ENCODE measurements around the gene LINC00237.

LINC00237 gene

GRCh38 chr20:21114584-21114983 is 8.4 kb upstream of the LINC00237 start:
- no peak for TF ChIP-seq Cebpa-rat (IDR thresholded peaks at IDR 0.05)
- H3K36me3 ChIP-seq: no peaks in the 10 kb centered on the region
- H3K9me3 ChIP-seq (replicated peaks in 1 of 11): peaks cover 0 to 19% (median 11%) of the 10 kb centered on the region in 11 experiments; a peak in 12 of 22 replicates
- no peak overlapping the region for H3K27ac ChIP-seq
- H3K4me1 ChIP-seq: peaks cover 0 to 19% (median 14%) of the 10 kb centered on the region in 10 experiments; a peak in 15 of 20 replicates
- H4K20me1 ChIP-seq: no peaks in the 10 kb centered on the region
- H3K4me3 ChIP-seq: no peak overlapping the region
- no peaks in the 10 kb centered on the region for H3K27me3 ChIP-seq
- peak overlapping the region in 8 of 11 experiments; percentile 29 to 70 (median 54); a peak in 13 of 22 replicates for H3K4me2 ChIP-seq
- H3K9ac ChIP-seq: no peak overlapping the region

DNA sequence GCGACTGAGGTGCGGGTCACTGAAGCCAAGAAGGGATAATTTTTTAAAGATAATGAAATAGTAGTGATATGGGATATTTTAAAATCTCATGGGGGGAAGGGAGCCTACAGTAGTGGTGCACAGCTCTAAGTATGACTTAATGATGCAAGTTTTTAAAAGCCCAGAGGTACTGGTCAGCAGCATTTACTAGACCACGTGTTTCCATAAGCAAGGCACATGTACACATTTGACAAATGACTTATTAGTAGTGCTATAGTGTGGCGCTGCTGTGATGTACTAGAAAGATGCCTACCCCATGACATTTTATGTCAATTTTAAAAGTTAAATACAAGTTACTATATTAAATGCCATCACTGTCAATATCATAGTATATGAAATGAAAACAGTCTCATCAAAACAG is 7.5 kb upstream of the LINC00237 start:
- TF ChIP-seq Cebpa-rat (IDR thresholded peaks at IDR 0.05): no peak
- peaks cover 0 to 6% (median 5%) of the 10 kb centered on the region in 11 experiments; a peak in 16 of 22 replicates for H3K27me3 ChIP-seq
- no peaks in the 10 kb centered on the region for H4K20me1 ChIP-seq
- H3K9me3 ChIP-seq (replicated peaks in 1 of 11): peaks cover 0 to 21% (median 11%) of the 10 kb centered on the region in 11 experiments; a peak in 12 of 22 replicates
- no peaks in the 10 kb centered on the region for H3K36me3 ChIP-seq
- no peak overlapping the region for H3K27ac ChIP-seq
- H3K9ac ChIP-seq: no peak overlapping the region
- no peak overlapping the region; a peak in 1 of 20 replicates for H3K4me3 ChIP-seq
- peaks cover 0 to 19% (median 14%) of the 10 kb centered on the region in 10 experiments; a peak in 15 of 20 replicates for H3K4me1 ChIP-seq
- peak overlapping the region in 7 of 11 experiments; percentile 31 to 70 (median 58); a peak in 12 of 22 replicates for H3K4me2 ChIP-seq

- H3K9ac ChIP-seq: no peak overlapping the region
- peaks cover 0 to 3% (median 0%) of the 10 kb centered on the region in 11 experiments; a peak in 1 of 22 replicates for H4K20me1 ChIP-seq
- TF ChIP-seq Cebpa-rat (IDR thresholded peaks at IDR 0.05): no peak
- peaks cover 0 to 19% (median 14%) of the 10 kb centered on the region in 10 experiments; a peak in 15 of 20 replicates for H3K4me1 ChIP-seq
- no peak overlapping the region for H3K4me3 ChIP-seq
- no peak overlapping the region for H3K27ac ChIP-seq
- peaks cover 22 to 29% (median 28%) of the 10 kb centered on the region in 11 experiments for H3K27me3 ChIP-seq
- H3K36me3 ChIP-seq: no peaks in the 10 kb centered on the region
- peaks cover 0 to 29% (median 14%) of the 10 kb centered on the region in 11 experiments; a peak in 16 of 22 replicates for H3K9me3 ChIP-seq (replicated peaks in 1 of 11)
- no peak overlapping the region for H3K4me2 ChIP-seq
Observed at GRCh38 chr20:21111416-21111815, 5.3 kb upstream of the LINC00237 start.

GRCh38 chr20:21110811-21111210 is 4.7 kb upstream of the LINC00237 start:
- peaks cover 28 to 35% (median 34%) of the 10 kb centered on the region in 11 experiments for H3K27me3 ChIP-seq

DNA sequence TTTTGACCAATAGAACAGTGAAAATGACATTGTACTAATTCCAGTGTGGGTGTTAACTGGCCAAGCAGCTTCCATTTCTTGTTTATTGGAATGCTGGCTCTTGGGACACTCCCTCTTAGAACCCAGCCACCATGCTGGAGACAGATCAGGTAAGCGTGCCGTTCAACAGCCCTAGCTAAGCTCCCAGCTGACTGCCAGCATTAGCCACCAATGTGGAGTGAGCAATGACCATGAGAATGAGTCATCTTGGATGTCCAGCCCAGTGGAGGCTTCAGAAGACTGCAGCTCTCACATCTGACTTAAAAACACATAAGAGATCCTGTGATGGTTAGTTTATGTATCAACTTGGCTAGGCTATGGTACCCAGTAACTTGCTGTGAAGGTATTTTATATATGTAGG is 3.0 kb upstream of the LINC00237 start:
- peaks cover 0 to 18% (median 12%) of the 10 kb centered on the region in 10 experiments; a peak in 18 of 20 replicates for H3K4me1 ChIP-seq
- peaks cover 45 to 52% (median 51%) of the 10 kb centered on the region in 11 experiments for H3K27me3 ChIP-seq
- no peak overlapping the region for H3K4me2 ChIP-seq
- peaks cover 0 to 23% (median 11%) of the 10 kb centered on the region in 11 experiments; a peak in 10 of 22 replicates for H4K20me1 ChIP-seq
- no peak overlapping the region for H3K4me3 ChIP-seq
- H3K9me3 ChIP-seq (replicated peaks in 1 of 11): peaks cover 0 to 18% (median 12%) of the 10 kb centered on the region in 11 experiments; a peak in 17 of 22 replicates
- no peak overlapping the region for H3K9ac ChIP-seq
- TF ChIP-seq Cebpa-rat (IDR thresholded peaks at IDR 0.05): no peak
- no peak overlapping the region for H3K27ac ChIP-seq
- no peaks in the 10 kb centered on the region for H3K36me3 ChIP-seq

More at GRCh38 chr20:21110811-21111210, 4.7 kb upstream of the LINC00237 start:
- Histone ChIP-seq H3K4me3 (no peak overlapping the region), H3K9me3 (replicated peaks in 1 of 11) (peaks cover 0 to 29% (median 16%) of the 10 kb centered on the region in 11 experiments; a peak in 19 of 22 replicates), H3K9ac (no peak overlapping the region), H3K4me1 (peaks cover 0 to 19% (median 14%) of the 10 kb centered on the region in 10 experiments; a peak in 16 of 20 replicates), H3K27ac (no peak overlapping the region), H3K36me3 (no peaks in the 10 kb centered on the region), H4K20me1 (peaks cover 0 to 9% (median 3%) of the 10 kb centered on the region in 11 experiments; a peak in 5 of 22 replicates), H3K4me2 (no peak overlapping the region)
- TF ChIP-seq Cebpa-rat (IDR thresholded peaks at IDR 0.05): no peak

- no peaks in the 10 kb centered on the region for H3K36me3 ChIP-seq
- H3K4me1 ChIP-seq: peaks cover 21 to 38% (median 29%) of the 10 kb centered on the region in 10 experiments; a peak in 19 of 20 replicates
- peaks cover 0 to 51% (median 36%) of the 10 kb centered on the region in 11 experiments; a peak in 17 of 22 replicates for H4K20me1 ChIP-seq
- peaks cover 80 to 87% (median 86%) of the 10 kb centered on the region in 11 experiments for H3K27me3 ChIP-seq
- no peak for TF ChIP-seq Cebpa-rat (IDR thresholded peaks at IDR 0.05)
- no peak overlapping the region for H3K27ac ChIP-seq
- peaks cover 0 to 34% (median 19%) of the 10 kb centered on the region in 11 experiments; a peak in 17 of 22 replicates for H3K9me3 ChIP-seq (replicated peaks in 1 of 11)
- H3K9ac ChIP-seq: no peak overlapping the region
- peak overlapping the region in 5 of 10 experiments; percentile 17 to 46 (median 30); a peak in 8 of 20 replicates for H3K4me3 ChIP-seq
- H3K4me2 ChIP-seq: peak overlapping the region in 9 of 11 experiments; percentile 13 to 69 (median 39); a peak in 13 of 22 replicates
Observed at GRCh38 chr20:21105429-21106170, 558 bp downstream of the LINC00237 start.

GRCh38 chr20:21104921-21105320 is 1.2 kb downstream of the LINC00237 start:
- Histone ChIP-seq H3K4me1 (peaks cover 23 to 44% (median 34%) of the 10 kb centered on the region in 10 experiments; a peak in 19 of 20 replicates), H3K4me3 (no peak overlapping the region), H3K9ac (no peak overlapping the region), H3K27ac (no peak overlapping the region), H3K4me2 (no peak overlapping the region; a peak in 1 of 22 replicates), H3K27me3 (peaks cover 87 to 94% (median 93%) of the 10 kb centered on the region in 11 experiments), H4K20me1 (peaks cover 0 to 56% (median 39%) of the 10 kb centered on the region in 11 experiments; a peak in 17 of 22 replicates), H3K36me3 (no peaks in the 10 kb centered on the region), H3K9me3 (replicated peaks in 1 of 11) (peaks cover 0 to 34% (median 19%) of the 10 kb centered on the region in 11 experiments; a peak in 17 of 22 replicates)
- TF ChIP-seq Cebpa-rat (IDR thresholded peaks at IDR 0.05): no peak

DNA sequence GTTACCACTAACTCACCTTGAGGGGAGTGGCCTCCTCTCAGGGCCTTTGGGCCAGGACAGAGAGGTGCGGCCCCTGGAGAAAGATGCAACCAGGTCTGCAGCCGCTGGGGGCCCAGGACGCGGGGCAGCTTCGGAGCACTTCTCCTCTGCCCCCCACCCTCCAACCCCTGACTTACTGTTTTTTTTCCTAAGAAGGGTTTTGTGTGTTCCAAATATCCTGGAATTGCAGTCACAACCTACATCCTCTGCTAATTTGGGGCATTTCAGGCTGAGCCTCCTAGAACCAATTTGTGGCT is 1.7 kb downstream of the LINC00237 start:
- no peak for TF ChIP-seq Cebpa-rat (IDR thresholded peaks at IDR 0.05)
- Histone ChIP-seq H3K4me2 (no peak overlapping the region), H3K4me3 (0 out of 20 replicates have a peak overlapping the region, but pooled peaks of 1 of the 10 experiments have one; percentile 15), H3K9ac (no peak overlapping the region), H4K20me1 (peaks cover 0 to 61% (median 44%) of the 10 kb centered on the region in 11 experiments; a peak in 17 of 22 replicates), H3K27me3 (peaks cover 92 to 99% (median 98%) of the 10 kb centered on the region in 11 experiments), H3K36me3 (no peaks in the 10 kb centered on the region), H3K9me3 (replicated peaks in 1 of 11) (peaks cover 0 to 34% (median 19%) of the 10 kb centered on the region in 11 experiments; a peak in 17 of 22 replicates), H3K27ac (no peak overlapping the region), H3K4me1 (peaks cover 23 to 48% (median 34%) of the 10 kb centered on the region in 10 experiments; a peak in 19 of 20 replicates)

Data from BLaER1 treated with 17β-estradiol and CSF1 and Interleukin-3, amounts not matched to agents 10 nM and 100 nM (cell line).